Calu3 (cell line): ENCODE data around the gene VWA2. TPM values are rescaled to one million over a fixed set of nuclear protein-coding genes. Genes with fewer than 3 reads are reported as not detected.

Experiments
- Bru-seq: library from RNA; stranded (reverse); fragments of 400-500 nt; gene quantifications from one replicate; lab custom pipeline; 2021; lab: Mats Ljungman, UMichigan
- BruChase-seq, 2 experiments: library from RNA; stranded (reverse); fragments of 400-500 nt; gene quantifications; one replicate each; lab custom pipeline; 2021; lab: Mats Ljungman, UMichigan
- BruUV-seq: library from RNA; stranded (reverse); fragments of 400-500 nt; replicated peaks from 2 replicates; lab custom pipeline; 2021; lab: Mats Ljungman, UMichigan
- CTCF ChIA-PET: fragments of 300-600 bp; sonication (Branson Sonifier 250); formaldehyde crosslinking; loops from one replicate; lab custom pipeline; 2022; ENCODE audit warnings: antibody characterized with exemption; lab: Charles Lee
- DNase-seq: peaks from one replicate; pipeline ENCODE4 v3.0.0; 2022
- H3K27ac Mint-ChIP-seq: one replicate; pipeline ENCODE4 v1.8.0; 2022; ENCODE audit warnings: mixed read lengths; ENCODE audit not compliant: unreplicated experiment
- H3K27me3 Mint-ChIP-seq: one replicate; pipeline ENCODE4 v1.8.0; 2022; ENCODE audit warnings: mixed read lengths; ENCODE audit not compliant: unreplicated experiment
- H3K36me3 Mint-ChIP-seq: one replicate; pipeline ENCODE4 v1.8.0; 2022; ENCODE audit warnings: mild to moderate bottlenecking, moderate library complexity, mixed read lengths; ENCODE audit not compliant: insufficient read depth, unreplicated experiment
- H3K4me1 Mint-ChIP-seq: one replicate; pipeline ENCODE4 v1.8.0; 2022; ENCODE audit warnings: mild to moderate bottlenecking, low read depth, mixed read lengths; ENCODE audit not compliant: unreplicated experiment
- H3K4me3 Mint-ChIP-seq: one replicate; pipeline ENCODE4 v1.8.0; 2022; ENCODE audit warnings: mild to moderate bottlenecking, low read depth, moderate library complexity, mixed read lengths; ENCODE audit not compliant: unreplicated experiment
- H3K9me3 Mint-ChIP-seq: one replicate; pipeline ENCODE4 v1.8.0; 2022; ENCODE audit warnings: low read depth, mixed read lengths; ENCODE audit not compliant: unreplicated experiment
- intact Hi-C: fragments of 100-400 bp; cut with micrococcal nuclease; formaldehyde crosslinking; loops from one replicate; pipeline ENCODE4 v1.10.0; 2022; ENCODE audit not compliant: unreplicated experiment
- long read RNA-seq: library from polyadenylated mRNA; stranded (forward); transcript quantifications from one replicate; pipeline ENCODE4 v2.0.0, GENCODE V29; 2022
- total RNA-seq: library from RNA; stranded (reverse); gene quantifications from 2 replicates; pipeline ENCODE4 v1.2.3, GENCODE V29; 2022
- TF ChIP-seq, protein P1 (sequence below): fragments of 200-600 bp; IDR thresholded peaks from one replicate; pipeline ENCODE4 v1.8.0; 2022; ENCODE audit warnings: antibody characterized with exemption; ENCODE audit not compliant: unreplicated experiment

The VWA2 gene
- total RNA-seq (4.2 and 5.8 TPM in 2 replicates), Bru-seq, nascent RNA (percentile 41 among the genes with signal in this experiment), BruChase-seq, experiment 1, labeled RNA remaining after a 6-hour chase (percentile 36 among the genes with signal in this experiment), BruChase-seq, experiment 2, labeled RNA remaining after a 2-hour chase (percentile 42 among the genes with signal in this experiment)
- long read RNA-seq, partial matches to known transcripts: 1 of 3 reads
- long read RNA-seq, other reads (novel, unspliced or antisense): 1 of 3 reads

DNA sequence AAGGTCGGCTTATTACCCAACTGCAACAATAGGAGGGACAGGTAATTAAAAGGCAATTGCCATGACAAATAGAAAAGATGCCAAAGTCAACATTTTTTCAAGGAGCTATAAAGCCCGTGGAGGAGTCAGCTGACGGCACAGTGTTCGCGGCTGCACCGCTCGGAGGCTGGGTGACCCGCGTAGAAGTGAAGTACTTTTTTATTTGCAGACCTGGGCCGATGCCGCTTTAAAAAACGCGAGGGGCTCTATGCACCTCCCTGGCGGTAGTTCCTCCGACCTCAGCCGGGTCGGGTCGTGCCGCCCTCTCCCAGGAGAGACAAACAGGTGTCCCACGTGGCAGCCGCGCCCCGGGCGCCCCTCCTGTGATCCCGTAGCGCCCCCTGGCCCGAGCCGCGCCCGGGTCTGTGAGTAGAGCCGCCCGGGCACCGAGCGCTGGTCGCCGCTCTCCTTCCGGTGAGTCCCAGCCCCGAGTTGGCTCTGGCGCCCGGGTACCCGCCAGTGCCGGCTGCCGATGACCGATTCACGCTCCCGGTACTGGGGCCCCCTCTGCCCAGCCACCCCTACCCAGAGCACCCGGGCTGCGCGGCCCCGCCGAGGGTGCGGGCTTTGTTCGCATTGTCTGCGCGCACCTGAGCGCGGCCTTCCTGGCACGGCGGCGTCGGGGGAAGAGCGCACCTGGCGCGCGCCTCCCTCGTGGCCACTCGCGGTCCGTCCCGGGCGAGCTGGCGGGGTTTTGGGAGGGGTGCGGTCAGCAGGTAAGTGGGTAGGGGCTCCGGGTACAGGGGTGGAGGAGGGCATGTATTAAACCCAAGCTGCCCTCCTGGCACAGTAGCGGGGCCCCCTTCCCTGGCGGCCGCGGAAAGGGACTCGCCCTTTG, at the start of gene VWA2:
Gene VWA2, plus strand, starts transcription at position 138 of the 877 bp plus-strand sequence. CDS start 9,460 bp downstream, outside the sequence.
- Mint-ChIP-seq H3K27me3 (peaks cover 33% of the 10 kb centered on the region), H3K4me3 (peak within 1 kb of the TSS; percentile 68), H3K4me1 (peaks cover 17% of the 10 kb centered on the region), H3K27ac (no peak within 1 kb of the TSS), H3K36me3 (peaks cover 7% of the 10 kb centered on the region), H3K9me3 (no peaks in the 10 kb centered on the region)
- BruUV-seq: no TSS peak
- CTCF ChIA-PET: interaction anchor here (1.6 kb wide), 1 partner anchor 51 kb away, joined by 5 read pairs; no protein-coding TSS in a partner anchor
- intact Hi-C loops: no loop called here
- TF ChIP-seq, protein P1, sequence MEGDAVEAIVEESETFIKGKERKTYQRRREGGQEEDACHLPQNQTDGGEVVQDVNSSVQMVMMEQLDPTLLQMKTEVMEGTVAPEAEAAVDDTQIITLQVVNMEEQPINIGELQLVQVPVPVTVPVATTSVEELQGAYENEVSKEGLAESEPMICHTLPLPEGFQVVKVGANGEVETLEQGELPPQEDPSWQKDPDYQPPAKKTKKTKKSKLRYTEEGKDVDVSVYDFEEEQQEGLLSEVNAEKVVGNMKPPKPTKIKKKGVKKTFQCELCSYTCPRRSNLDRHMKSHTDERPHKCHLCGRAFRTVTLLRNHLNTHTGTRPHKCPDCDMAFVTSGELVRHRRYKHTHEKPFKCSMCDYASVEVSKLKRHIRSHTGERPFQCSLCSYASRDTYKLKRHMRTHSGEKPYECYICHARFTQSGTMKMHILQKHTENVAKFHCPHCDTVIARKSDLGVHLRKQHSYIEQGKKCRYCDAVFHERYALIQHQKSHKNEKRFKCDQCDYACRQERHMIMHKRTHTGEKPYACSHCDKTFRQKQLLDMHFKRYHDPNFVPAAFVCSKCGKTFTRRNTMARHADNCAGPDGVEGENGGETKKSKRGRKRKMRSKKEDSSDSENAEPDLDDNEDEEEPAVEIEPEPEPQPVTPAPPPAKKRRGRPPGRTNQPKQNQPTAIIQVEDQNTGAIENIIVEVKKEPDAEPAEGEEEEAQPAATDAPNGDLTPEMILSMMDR: no peak
- peak; percentile 68 for DNase-seq

DNA sequence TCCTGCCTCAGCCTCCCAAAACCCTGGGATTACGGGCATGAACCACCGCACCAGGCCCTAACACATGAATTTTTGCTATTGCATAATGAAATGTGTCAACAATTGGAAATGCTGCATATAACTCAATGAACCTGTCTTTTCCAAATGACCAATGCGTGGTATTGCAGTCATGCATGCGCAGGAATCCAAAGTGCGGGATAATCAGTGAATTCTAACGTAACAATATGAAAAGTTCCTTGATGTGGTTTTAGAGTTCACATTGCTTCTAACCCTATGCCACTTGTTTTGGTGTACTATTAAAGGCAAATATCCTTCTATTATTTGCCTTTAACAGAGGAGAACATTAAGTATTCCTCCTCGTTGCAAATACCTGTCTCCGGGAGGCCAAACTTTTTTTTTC, 49.4 kb upstream of the VWA2 start:
- CTCF ChIA-PET: no interaction called here
- no TSS peak for BruUV-seq
- H3K4me3 Mint-ChIP-seq: no peak overlapping the region
- H3K27ac Mint-ChIP-seq: no peak overlapping the region
- TF ChIP-seq, protein P1: no peak
- no peak for DNase-seq
- H3K27me3 Mint-ChIP-seq: no peaks in the 10 kb centered on the region
- no peaks in the 10 kb centered on the region for H3K9me3 Mint-ChIP-seq
- no peaks in the 10 kb centered on the region for H3K36me3 Mint-ChIP-seq
- H3K4me1 Mint-ChIP-seq: no peaks in the 10 kb centered on the region
- intact Hi-C loops: no loop called here

GRCh38 chr10:114195079-114195478, 44.0 kb upstream of the VWA2 start:
- H3K9me3 Mint-ChIP-seq: no peaks in the 10 kb centered on the region
- intact Hi-C loops: no loop called here
- H3K4me3 Mint-ChIP-seq: no peak overlapping the region
- CTCF ChIA-PET: no interaction called here
- no peaks in the 10 kb centered on the region for H3K36me3 Mint-ChIP-seq
- TF ChIP-seq, protein P1: no peak
- H3K4me1 Mint-ChIP-seq: no peaks in the 10 kb centered on the region
- H3K27me3 Mint-ChIP-seq: no peaks in the 10 kb centered on the region
- DNase-seq: no peak
- H3K27ac Mint-ChIP-seq: no peak overlapping the region
- no TSS peak for BruUV-seq

DNA sequence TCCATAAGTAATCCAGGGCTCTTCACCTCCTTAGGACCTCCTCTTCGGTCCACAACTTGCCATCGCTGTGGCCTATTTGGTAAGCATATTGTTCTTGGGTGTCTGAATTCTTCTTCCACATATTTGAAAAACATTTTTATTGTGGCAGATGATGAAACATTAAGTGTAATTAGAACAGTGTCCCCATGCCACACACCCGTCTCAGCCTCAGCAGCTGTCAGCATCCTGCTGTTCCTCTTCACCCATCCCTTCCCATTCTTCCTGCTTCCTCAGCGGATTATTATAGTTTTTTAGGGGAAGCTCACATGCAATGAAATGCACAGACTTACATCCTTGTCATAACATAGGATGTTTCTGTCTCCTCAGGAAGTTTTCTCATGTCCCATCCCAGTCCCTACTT, 39.8 kb upstream of the VWA2 start:
- TF ChIP-seq, protein P1: no peak
- no peaks in the 10 kb centered on the region for H3K4me1 Mint-ChIP-seq
- no TSS peak for BruUV-seq
- H3K27me3 Mint-ChIP-seq: no peaks in the 10 kb centered on the region
- no peak overlapping the region for H3K4me3 Mint-ChIP-seq
- H3K9me3 Mint-ChIP-seq: no peaks in the 10 kb centered on the region
- no peaks in the 10 kb centered on the region for H3K36me3 Mint-ChIP-seq
- CTCF ChIA-PET: no interaction called here
- intact Hi-C loops: no loop called here
- no peak overlapping the region for H3K27ac Mint-ChIP-seq
- no peak for DNase-seq
